Hepatocyte (in vitro differentiated cells): ENCODE measurements around the gene EHD1. TPM values are rescaled to one million over a fixed set of nuclear protein-coding genes. Genes with fewer than 3 reads are reported as not detected.

Source experiments
- DNase-seq: peaks from one replicate; pipeline ENCODE4 v3.0.0-alpha.2; 2016; ENCODE audit warnings: low spot score
- H2AFZ ChIP-seq: fragments of 200-600 bp; sonication (generic); 2 replicates; pipeline ENCODE4 v1.6.0; 2016; ENCODE audit warnings: antibody characterized with exemption, mild to moderate bottlenecking
- H3K27ac ChIP-seq: fragments of 200-600 bp; sonication (generic); 2 replicates; pipeline ENCODE4 v1.5.1; 2016; ENCODE audit warnings: mild to moderate bottlenecking
- H3K27me3 ChIP-seq: fragments of 200-600 bp; sonication (generic); 2 replicates; pipeline ENCODE4 v1.6.1; 2016
- H3K36me3 ChIP-seq: fragments of 200-600 bp; sonication (generic); replicated peaks from 2 replicates; pipeline ENCODE4 v1.5.1; 2016; ENCODE audit warnings: low read depth; ENCODE audit not compliant: insufficient read depth
- H3K4me1 ChIP-seq: fragments of 200-600 bp; sonication (generic); 2 replicates; pipeline ENCODE4 v1.5.1; 2016; ENCODE audit warnings: mild to moderate bottlenecking, moderate library complexity; ENCODE audit not compliant: insufficient read depth
- H3K4me2 ChIP-seq: fragments of 200-600 bp; sonication (generic); 2 replicates; pipeline ENCODE4 v1.6.0; 2016
- H3K4me3 ChIP-seq: fragments of 200-600 bp; sonication (generic); 2 replicates; pipeline ENCODE4 v1.5.1; 2016; ENCODE audit warnings: mild to moderate bottlenecking
- H3K79me2 ChIP-seq: fragments of 200-600 bp; sonication (generic); 2 replicates; pipeline ENCODE4 v1.6.0; 2017; ENCODE audit warnings: mild to moderate bottlenecking
- H3K9me2 ChIP-seq: fragments of 200-600 bp; sonication (generic); replicated peaks from 2 replicates; pipeline ENCODE4 v1.6.0; 2017; ENCODE audit warnings: mild to moderate bottlenecking; ENCODE audit not compliant: insufficient read depth
- H3K9me3 ChIP-seq: fragments of 200-600 bp; sonication (generic); 2 replicates; pipeline ENCODE4 v1.5.1; 2016; ENCODE audit warnings: low read depth, mild to moderate bottlenecking
- H4K20me1 ChIP-seq: fragments of 200-600 bp; sonication (generic); 2 replicates; pipeline ENCODE4 v1.6.0; 2016; ENCODE audit warnings: mild to moderate bottlenecking; ENCODE audit not compliant: insufficient read depth, poor library complexity, severe bottlenecking
- CTCF ChIP-seq: fragments of 200-600 bp; sonication (generic); IDR thresholded peaks from 2 replicates; pipeline ENCODE4 v1.5.1; 2016; ENCODE audit warnings: antibody characterized with exemption, mild to moderate bottlenecking; ENCODE audit not compliant: poor library complexity
- EZH2 ChIP-seq: fragments of 200-600 bp; sonication (generic); IDR thresholded peaks from 2 replicates; pipeline ENCODE4 v1.6.1; 2016; ENCODE audit warnings: antibody characterized with exemption, mild to moderate bottlenecking, borderline replicate concordance
- EZH2phosphoT487 ChIP-seq: fragments of 200-600 bp; sonication (generic); IDR thresholded peaks from one replicate; pipeline ENCODE4 v1.6.1; 2018; ENCODE audit warnings: antibody characterized with exemption, mild to moderate bottlenecking, low read depth, moderate library complexity; ENCODE audit not compliant: unreplicated experiment, severe bottlenecking
- WGBS: methylation state at CpG from one replicate; pipeline ENCODE4 v1.1.6; 2016; ENCODE audit warnings: low lambda C conversion rate; ENCODE audit errors: missing lambda C conversion rate; 5-methylcytosine and 5-hydroxymethylcytosine counted together
- polyA plus RNA-seq: library from polyadenylated mRNA; unstranded; fragments of >200 nt; fragmentation: Nextera tagmentation; extraction: Ambion mirVana; gene quantifications from 2 replicates; pipeline ENCODE4 v1.2.1, GENCODE V29; 2016
- total RNA-seq: library from RNA; depleted of rRNA; stranded (reverse); fragments of >200 nt; gene quantifications from 2 replicates; pipeline ENCODE4 v1.2.3, GENCODE V29; 2014

The EHD1 gene
- total and polyA plus RNA-seq, 2 experiments from 2014 or later: 52.4 to 69.5 TPM

GRCh38 chr11:64900263-64900678 lies 21.9 kb upstream of the EHD1 start:
- H3K36me3 ChIP-seq: no peaks in the 10 kb centered on the region
- no peak overlapping the region for H3K27ac ChIP-seq
- no peaks in the 10 kb centered on the region for H3K27me3 ChIP-seq
- no peaks in the 10 kb centered on the region for H3K9me3 ChIP-seq
- H3K4me1 ChIP-seq: no peaks in the 10 kb centered on the region
- no peak overlapping the region for H3K4me3 ChIP-seq
- H3K9me2 ChIP-seq: no peaks in the 10 kb centered on the region
- no peaks in the 10 kb centered on the region for H3K79me2 ChIP-seq
- no peak for TF ChIP-seq CTCF
- TF ChIP-seq EZH2phosphoT487: no peak
- no peak for TF ChIP-seq EZH2
- 96% methylated on average over 14 of the region's 14 CpGs for WGBS
- no peak for DNase-seq
- no peak overlapping the region for H2AFZ ChIP-seq
- H4K20me1 ChIP-seq: no peaks in the 10 kb centered on the region
- no peak overlapping the region for H3K4me2 ChIP-seq

- Histone ChIP-seq H4K20me1 (no peaks in the 10 kb centered on the region), H3K79me2 (no peaks in the 10 kb centered on the region), H3K27ac (no peak overlapping the region), H3K36me3 (no peaks in the 10 kb centered on the region), H3K4me3 (no peak overlapping the region), H3K9me2 (no peaks in the 10 kb centered on the region), H2AFZ (no peak overlapping the region), H3K9me3 (no peaks in the 10 kb centered on the region), H3K4me2 (no peak overlapping the region), H3K27me3 (no peaks in the 10 kb centered on the region), H3K4me1 (peaks cover 6% of the 10 kb centered on the region)
- DNase-seq: no peak
- no peak for TF ChIP-seq EZH2phosphoT487
- TF ChIP-seq CTCF: no peak
- no peak for TF ChIP-seq EZH2
- 98% methylated on average over 19 of the region's 19 CpGs for WGBS
Observed at GRCh38 chr11:64898541-64898940, 20.1 kb upstream of the EHD1 start.

GRCh38 chr11:64898076-64898445 lies 19.6 kb upstream of the EHD1 start:
- Histone ChIP-seq H2AFZ (no peak overlapping the region), H4K20me1 (no peaks in the 10 kb centered on the region), H3K79me2 (peaks cover 1% of the 10 kb centered on the region), H3K9me2 (no peaks in the 10 kb centered on the region), H3K4me2 (no peak overlapping the region), H3K27ac (no peak overlapping the region), H3K4me3 (no peak overlapping the region), H3K4me1 (peaks cover 7% of the 10 kb centered on the region), H3K9me3 (no peaks in the 10 kb centered on the region), H3K27me3 (no peaks in the 10 kb centered on the region), H3K36me3 (no peaks in the 10 kb centered on the region)
- DNase-seq: no peak
- over 99% methylated on average over 6 of the region's 9 CpGs for WGBS
- TF ChIP-seq EZH2phosphoT487: no peak

- Histone ChIP-seq H4K20me1 (no peaks in the 10 kb centered on the region), H3K27me3 (no peaks in the 10 kb centered on the region), H3K36me3 (no peaks in the 10 kb centered on the region), H3K4me1 (peaks cover 7% of the 10 kb centered on the region), H2AFZ (no peak overlapping the region), H3K9me3 (no peaks in the 10 kb centered on the region), H3K79me2 (peaks cover 7% of the 10 kb centered on the region), H3K4me2 (no peak overlapping the region), H3K4me3 (no peak overlapping the region), H3K9me2 (no peaks in the 10 kb centered on the region), H3K27ac (no peak overlapping the region)
- TF ChIP-seq CTCF: no peak
- TF ChIP-seq EZH2: no peak
- no peak for TF ChIP-seq EZH2phosphoT487
- no peak for DNase-seq
- WGBS: 98% methylated on average over 14 of the region's 19 CpGs
Observed at GRCh38 chr11:64897381-64898075, 19.1 kb upstream of the EHD1 start.
